SK-N-MC (cell line): Measurements from ENCODE around the gene EPS15.

Experiments
- EZH2 ChIP-seq: fragments of 200-600 bp; sonication (generic); IDR thresholded peaks from one replicate; pipeline ENCODE4 v1.6.1; 2017; ENCODE audit warnings: antibody characterized with exemption
- FOXP2 ChIP-seq: optimal IDR thresholded peaks from 2 replicates; pipeline ENCODE3; 2011; ENCODE audit warnings: mild to moderate bottlenecking, moderate library complexity; ENCODE audit not compliant: insufficient read depth; ENCODE audit errors: extremely low read length, control extremely low read depth
- POLR2AphosphoS5 ChIP-seq: IDR thresholded peaks from 2 replicates; pipeline ENCODE4 v1.6.1; 2012; ENCODE audit warnings: mild to moderate bottlenecking, low read depth, low read length, borderline replicate concordance

DNA sequence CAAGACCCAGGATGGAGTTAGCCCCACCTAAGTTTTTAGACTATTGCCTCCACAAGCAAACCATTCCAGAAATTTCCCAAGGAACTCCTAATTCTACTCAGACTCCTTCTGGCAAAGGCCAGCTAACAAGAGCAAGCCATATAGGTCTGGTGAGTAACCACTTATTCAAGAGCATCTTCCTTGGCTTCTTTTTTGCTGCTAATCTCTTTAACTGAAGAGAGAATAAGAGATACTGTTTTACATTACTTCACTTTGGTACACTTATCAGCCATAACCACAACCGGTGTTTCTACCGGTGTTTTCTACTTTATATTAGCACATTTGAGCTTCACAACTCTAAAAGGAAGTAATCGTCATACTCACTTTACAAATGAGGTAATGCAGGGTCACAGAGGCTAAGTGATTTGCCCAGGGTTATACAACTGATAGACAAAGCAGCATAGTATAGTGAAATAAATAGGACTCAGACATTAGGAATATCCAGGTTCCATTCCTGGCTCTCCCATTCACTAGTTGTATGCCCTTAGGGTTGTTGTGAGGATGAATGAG lies 1.7 kb upstream of the EPS15 start:
- no peak for TF ChIP-seq EZH2
- no peak for TF ChIP-seq FOXP2
- no peak for TF ChIP-seq POLR2AphosphoS5
